H1 (cell line): ENCODE data around the gene MYH7.

Experiments
- BRCA1 ChIP-seq: IDR thresholded peaks from 2 replicates; pipeline ENCODE4 v1.6.1; 2012; ENCODE audit warnings: low read depth, low read length, improper control_type of control experiment
- CBX5 ChIP-seq: fragments of 300-800, 300-1000 bp; sonication (generic); IDR thresholded peaks from 2 replicates; pipeline ENCODE4 v1.7.1; 2016; ENCODE audit warnings: antibody characterized with exemption, low read length, low read depth
- CHD2 ChIP-seq: IDR thresholded peaks from 2 replicates; pipeline ENCODE4 v1.6.1; 2012; ENCODE audit warnings: low read length, improper control_type of control experiment
- CTCF ChIP-seq, 3 experiments: IDR thresholded peaks; 1 replicate in 2 of 3; 2 replicates in 1 of 3; pipeline versions ENCODE4 v1.5.1 to v1.6.1; 2011; ENCODE audit warnings: low read length in 3 of 3, mild to moderate bottlenecking in 3 of 3, inconsistent platforms in 2 of 3, low read depth in 1 of 3, moderate library complexity in 1 of 3; ENCODE audit not compliant: insufficient read depth in 1 of 3; ENCODE audit errors: control extremely low read depth in 1 of 3
- EZH2 ChIP-seq: fragments of 200-600 bp; sonication (generic); IDR thresholded peaks from 2 replicates; pipeline ENCODE4 v1.7.1; 2012; ENCODE audit warnings: low read depth, mild to moderate bottlenecking, moderate library complexity, low read length, inconsistent platforms; ENCODE audit not compliant: severe bottlenecking
- JUN ChIP-seq: IDR thresholded peaks from 2 replicates; pipeline ENCODE4 v1.6.1; 2011; ENCODE audit warnings: low read depth, mild to moderate bottlenecking, improper control_type of control experiment, low read length
- JUND ChIP-seq: IDR thresholded peaks from 2 replicates; pipeline ENCODE4 v1.6.1; 2011; ENCODE audit warnings: mild to moderate bottlenecking, improper control_type of control experiment, low read length
- MAX ChIP-seq: IDR thresholded peaks from 2 replicates; pipeline ENCODE4 v1.6.1; 2012; ENCODE audit warnings: inconsistent platforms
- POLR2AphosphoS5 ChIP-seq: IDR thresholded peaks from 2 replicates; pipeline ENCODE4 v1.6.1; 2011; ENCODE audit warnings: low read depth, low read length
- SIN3A ChIP-seq, 2 experiments: IDR thresholded peaks in 1 of 2; conservative IDR thresholded peaks in 1 of 2; 2 replicates each; pipeline ENCODE4 v1.6.1; 2011 to 2012; ENCODE audit warnings: low read length in 2 of 2, improper control_type of control experiment in 1 of 2, low read depth in 1 of 2, mild to moderate bottlenecking in 1 of 2
- SP2 ChIP-seq: IDR thresholded peaks from 2 replicates; pipeline ENCODE4 v1.6.1; 2012; ENCODE audit warnings: mild to moderate bottlenecking, low read length, inconsistent platforms
- TAF1 ChIP-seq: IDR thresholded peaks from 2 replicates; pipeline ENCODE4 v1.6.1; 2011; ENCODE audit warnings: mild to moderate bottlenecking, low read depth, low read length
- TCF12 ChIP-seq: IDR thresholded peaks from 2 replicates; pipeline ENCODE4 v1.6.1; 2011; ENCODE audit warnings: low read depth, mild to moderate bottlenecking, low read length

GRCh38 chr14:23436327-23437132, 1.1 kb upstream of the MYH7 start:
- TF ChIP-seq TAF1 (no peak), POLR2AphosphoS5 (no peak), CTCF (IDR thresholded peaks at IDR 0.05; ENCODE audit: control extremely low read depth in 1 of 3, insufficient read depth in 1 of 3, low read depth in 1 of 3, low read length in 3 of 3) (no peak), SIN3A (conservative IDR thresholded peaks at IDR 0.05 in 1 of 2, IDR thresholded peaks at IDR 0.05 in 1 of 2; ENCODE audit: low read depth in 1 of 2, low read length in 2 of 2) (no peak), TCF12 (no peak), JUN (no peak), EZH2 (no peak), BRCA1 (no peak), JUND (no peak), CBX5 (no peak), MAX (no peak), CHD2 (no peak), SP2 (no peak)
